Liver (tissue), 9 donors: ENCODE measurements around the gene GREB1L. TPM values are rescaled to one million over a fixed set of nuclear protein-coding genes. Genes with fewer than 3 reads are reported as not detected.

Experiments
- DNase-seq: peaks from one replicate; pipeline ENCODE4 v3.0.0-alpha.2; 2017; ENCODE audit warnings: low spot score
- H3K27ac ChIP-seq, 2 donors: one replicate each; pipeline ENCODE4 v1.7.0; 2013; ENCODE audit warnings: inconsistent platforms in 2 of 2, low read length in 2 of 2, control low read depth in 1 of 2, low read depth in 1 of 2, mild to moderate bottlenecking in 1 of 2
- H3K27me3 ChIP-seq, 4 donors: one replicate each; pipeline versions ENCODE4 v1.6.1 to v1.7.0; 2013; ENCODE audit warnings: low read length in 3 of 4, inconsistent platforms in 1 of 4, mild to moderate bottlenecking in 1 of 4, moderate library complexity in 1 of 4; ENCODE audit not compliant: control insufficient read depth in 4 of 4, insufficient read depth in 4 of 4
- H3K36me3 ChIP-seq, 4 donors: one replicate each; pipeline versions ENCODE4 v1.6.1 to v1.7.0; 2013; ENCODE audit warnings: low read length in 3 of 4, mild to moderate bottlenecking in 3 of 4, low read depth in 1 of 4, moderate library complexity in 1 of 4; ENCODE audit not compliant: control insufficient read depth in 4 of 4, insufficient read depth in 3 of 4
- H3K4me1 ChIP-seq, 4 donors: one replicate each; pipeline versions ENCODE4 v1.6.1 to v1.7.0; 2013; ENCODE audit warnings: low read length in 3 of 4, mild to moderate bottlenecking in 3 of 4, moderate library complexity in 1 of 4; ENCODE audit not compliant: control insufficient read depth in 4 of 4, insufficient read depth in 4 of 4
- H3K4me3 ChIP-seq, 3 donors: one replicate each; pipeline versions ENCODE4 v1.6.1 to v1.7.0; 2013; ENCODE audit warnings: low read length in 3 of 3, control low read depth in 1 of 3, low read depth in 1 of 3, mild to moderate bottlenecking in 1 of 3
- H3K9ac ChIP-seq, 2 donors: one replicate each; pipeline ENCODE4 v1.7.0; 2013; ENCODE audit warnings: low read length in 2 of 2, mild to moderate bottlenecking in 2 of 2, moderate library complexity in 2 of 2, control low read depth in 1 of 2, low read depth in 1 of 2
- H3K9me3 ChIP-seq, 4 donors: one replicate each; pipeline versions ENCODE4 v1.6.1 to v1.7.0; 2013; ENCODE audit warnings: low read length in 3 of 4; ENCODE audit not compliant: control insufficient read depth in 4 of 4
- CTCF ChIP-seq: fragments of 150-350 bp; IDR thresholded peaks from 2 replicates; pipeline ENCODE4 v1.5.1; 2017; ENCODE audit warnings: improper control_type of control experiment, low read depth, low read length; ENCODE audit not compliant: missing input control
- EGR1 ChIP-seq, 2 donors: IDR thresholded peaks; 2 replicates each; pipeline ENCODE4 v1.6.1; 2016 to 2018; ENCODE audit warnings: antibody characterized with exemption in 2 of 2, low read depth in 2 of 2
- FOXA1 ChIP-seq: IDR thresholded peaks from 2 replicates; pipeline ENCODE4 v1.6.1; 2016; ENCODE audit warnings: antibody characterized with exemption
- FOXA2 ChIP-seq: IDR thresholded peaks from 2 replicates; pipeline ENCODE4 v1.6.1; 2016; ENCODE audit warnings: antibody characterized with exemption
- GABPA ChIP-seq, 2 donors: IDR thresholded peaks in 1 of 2; conservative IDR thresholded peaks in 1 of 2; 2 replicates each; pipeline ENCODE4 v1.6.1; 2016; ENCODE audit warnings: antibody characterized with exemption in 2 of 2, mild to moderate bottlenecking in 1 of 2, moderate library complexity in 1 of 2
- HNF4A ChIP-seq, 2 donors: conservative IDR thresholded peaks; 2 replicates each; pipeline ENCODE4 v1.6.1; 2016; ENCODE audit warnings: antibody characterized with exemption in 2 of 2, mild to moderate bottlenecking in 2 of 2
- HNF4G ChIP-seq: IDR thresholded peaks from 2 replicates; pipeline ENCODE4 v1.6.1; 2016; ENCODE audit warnings: antibody characterized with exemption
- JUND ChIP-seq, 2 donors: IDR thresholded peaks; 2 replicates each; pipeline ENCODE4 v1.6.1; 2016; ENCODE audit warnings: antibody characterized with exemption in 2 of 2
- MAX ChIP-seq: IDR thresholded peaks from 2 replicates; pipeline ENCODE4 v1.6.1; 2016; ENCODE audit warnings: antibody characterized with exemption
- NR2F2 ChIP-seq: IDR thresholded peaks from 2 replicates; pipeline ENCODE4 v1.6.1; 2016; ENCODE audit warnings: antibody characterized with exemption
- RAD21 ChIP-seq, 2 donors: IDR thresholded peaks; 2 replicates each; pipeline ENCODE4 v1.6.1; 2016; ENCODE audit warnings: antibody characterized with exemption in 2 of 2, mild to moderate bottlenecking in 2 of 2
- RXRA ChIP-seq, 2 donors: IDR thresholded peaks; 2 replicates each; pipeline ENCODE4 v1.6.1; 2017 to 2018; ENCODE audit warnings: antibody characterized with exemption in 2 of 2, mild to moderate bottlenecking in 1 of 2
- SP1 ChIP-seq: IDR thresholded peaks from 2 replicates; pipeline ENCODE4 v1.6.1; 2018; ENCODE audit warnings: antibody characterized with exemption, mild to moderate bottlenecking
- TAF1 ChIP-seq: conservative IDR thresholded peaks from 2 replicates; pipeline ENCODE4 v1.6.1; 2016; ENCODE audit warnings: antibody characterized with exemption, mild to moderate bottlenecking
- YY1 ChIP-seq: IDR thresholded peaks from 2 replicates; pipeline ENCODE4 v1.6.1; 2016; ENCODE audit warnings: antibody characterized with exemption, mild to moderate bottlenecking
- WGBS: extraction: QIAGEN DNeasy Blood & Tissue Kit; methylation state at CpG from one replicate; pipeline ENCODE4 v1.1.7; 2013; 5-methylcytosine and 5-hydroxymethylcytosine counted together
- polyA plus RNA-seq, 2 donors: library from polyadenylated mRNA; stranded (reverse) in 1 of 2; unstranded in 1 of 2; fragments of 200-250 nt in 1 of 2; fragments of >200 nt in 1 of 2; fragmentation: Nextera tagmentation in 1 of 2; extraction: Ambion mirVana in 1 of 2; gene quantifications; one replicate each; pipeline versions ENCODE4 v1.2.1 to v1.2.3, GENCODE V29; 2013 to 2015
- total RNA-seq, 2 donors: library from RNA; depleted of rRNA; stranded (reverse); fragments of >200 nt; gene quantifications; one replicate each; pipeline ENCODE4 v1.2.3, GENCODE V29; 2014
- TF ChIP-seq, protein P1 (sequence below): IDR thresholded peaks from 2 replicates; pipeline ENCODE4 v1.6.1; 2016; ENCODE audit warnings: antibody characterized with exemption
- TF ChIP-seq, protein P2 (sequence below): IDR thresholded peaks from 2 replicates; pipeline ENCODE4 v1.6.1; 2016; ENCODE audit warnings: antibody characterized with exemption, mild to moderate bottlenecking
- TF ChIP-seq, protein P3 (sequence below): IDR thresholded peaks from 2 replicates; pipeline ENCODE4 v1.6.1; 2016; ENCODE audit warnings: antibody characterized with exemption
- donor health status: healthy.
- donor health status: healthy.
- donor health status: healthy.
- donor health status: healthy.
- donor health status: healthy.

The GREB1L gene
- total and polyA plus RNA-seq, 4 donors = 1.2 to 13.1 (median 3.0) TPM

- TF ChIP-seq GABPA (IDR thresholded peaks at IDR 0.05 in 1 of 2, conservative IDR thresholded peaks at IDR 0.05 in 1 of 2) = no peak
- TF ChIP-seq HNF4G = no peak
- no peak for TF ChIP-seq JUND (IDR thresholded peaks at IDR 0.05)
- TF ChIP-seq, protein P1, sequence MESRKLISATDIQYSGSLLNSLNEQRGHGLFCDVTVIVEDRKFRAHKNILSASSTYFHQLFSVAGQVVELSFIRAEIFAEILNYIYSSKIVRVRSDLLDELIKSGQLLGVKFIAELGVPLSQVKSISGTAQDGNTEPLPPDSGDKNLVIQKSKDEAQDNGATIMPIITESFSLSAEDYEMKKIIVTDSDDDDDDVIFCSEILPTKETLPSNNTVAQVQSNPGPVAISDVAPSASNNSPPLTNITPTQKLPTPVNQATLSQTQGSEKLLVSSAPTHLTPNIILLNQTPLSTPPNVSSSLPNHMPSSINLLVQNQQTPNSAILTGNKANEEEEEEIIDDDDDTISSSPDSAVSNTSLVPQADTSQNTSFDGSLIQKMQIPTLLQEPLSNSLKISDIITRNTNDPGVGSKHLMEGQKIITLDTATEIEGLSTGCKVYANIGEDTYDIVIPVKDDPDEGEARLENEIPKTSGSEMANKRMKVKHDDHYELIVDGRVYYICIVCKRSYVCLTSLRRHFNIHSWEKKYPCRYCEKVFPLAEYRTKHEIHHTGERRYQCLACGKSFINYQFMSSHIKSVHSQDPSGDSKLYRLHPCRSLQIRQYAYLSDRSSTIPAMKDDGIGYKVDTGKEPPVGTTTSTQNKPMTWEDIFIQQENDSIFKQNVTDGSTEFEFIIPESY = no peak
- TF ChIP-seq, protein P2, sequence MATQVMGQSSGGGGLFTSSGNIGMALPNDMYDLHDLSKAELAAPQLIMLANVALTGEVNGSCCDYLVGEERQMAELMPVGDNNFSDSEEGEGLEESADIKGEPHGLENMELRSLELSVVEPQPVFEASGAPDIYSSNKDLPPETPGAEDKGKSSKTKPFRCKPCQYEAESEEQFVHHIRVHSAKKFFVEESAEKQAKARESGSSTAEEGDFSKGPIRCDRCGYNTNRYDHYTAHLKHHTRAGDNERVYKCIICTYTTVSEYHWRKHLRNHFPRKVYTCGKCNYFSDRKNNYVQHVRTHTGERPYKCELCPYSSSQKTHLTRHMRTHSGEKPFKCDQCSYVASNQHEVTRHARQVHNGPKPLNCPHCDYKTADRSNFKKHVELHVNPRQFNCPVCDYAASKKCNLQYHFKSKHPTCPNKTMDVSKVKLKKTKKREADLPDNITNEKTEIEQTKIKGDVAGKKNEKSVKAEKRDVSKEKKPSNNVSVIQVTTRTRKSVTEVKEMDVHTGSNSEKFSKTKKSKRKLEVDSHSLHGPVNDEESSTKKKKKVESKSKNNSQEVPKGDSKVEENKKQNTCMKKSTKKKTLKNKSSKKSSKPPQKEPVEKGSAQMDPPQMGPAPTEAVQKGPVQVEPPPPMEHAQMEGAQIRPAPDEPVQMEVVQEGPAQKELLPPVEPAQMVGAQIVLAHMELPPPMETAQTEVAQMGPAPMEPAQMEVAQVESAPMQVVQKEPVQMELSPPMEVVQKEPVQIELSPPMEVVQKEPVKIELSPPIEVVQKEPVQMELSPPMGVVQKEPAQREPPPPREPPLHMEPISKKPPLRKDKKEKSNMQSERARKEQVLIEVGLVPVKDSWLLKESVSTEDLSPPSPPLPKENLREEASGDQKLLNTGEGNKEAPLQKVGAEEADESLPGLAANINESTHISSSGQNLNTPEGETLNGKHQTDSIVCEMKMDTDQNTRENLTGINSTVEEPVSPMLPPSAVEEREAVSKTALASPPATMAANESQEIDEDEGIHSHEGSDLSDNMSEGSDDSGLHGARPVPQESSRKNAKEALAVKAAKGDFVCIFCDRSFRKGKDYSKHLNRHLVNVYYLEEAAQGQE = no peak
- TF ChIP-seq EGR1 (IDR thresholded peaks at IDR 0.05; ENCODE audit: low read depth in 2 of 2) = no peak
- TF ChIP-seq SP1 = no peak
- no peak for TF ChIP-seq CTCF
- 86% methylated on average over 4 of the region's 4 CpGs for WGBS
- no peaks in the 10 kb centered on the region for H3K9me3 ChIP-seq
- no peak overlapping the region for H3K4me3 ChIP-seq
- peaks cover 2 to 14% (median 11%) of the 10 kb centered on the region in 4 donors for H3K4me1 ChIP-seq
- peak overlapping the region in 1 of 2 donors; percentile 38 for H3K9ac ChIP-seq
- no peaks in the 10 kb centered on the region for H3K36me3 ChIP-seq
- DNase-seq = no peak
- no peaks in the 10 kb centered on the region for H3K27me3 ChIP-seq
- H3K27ac ChIP-seq = peak overlapping the region; percentile 42 to 43
These were observed 210.9 kb downstream of the GREB1L start for GRCh38 chr18:21452796-21453510.

DNA sequence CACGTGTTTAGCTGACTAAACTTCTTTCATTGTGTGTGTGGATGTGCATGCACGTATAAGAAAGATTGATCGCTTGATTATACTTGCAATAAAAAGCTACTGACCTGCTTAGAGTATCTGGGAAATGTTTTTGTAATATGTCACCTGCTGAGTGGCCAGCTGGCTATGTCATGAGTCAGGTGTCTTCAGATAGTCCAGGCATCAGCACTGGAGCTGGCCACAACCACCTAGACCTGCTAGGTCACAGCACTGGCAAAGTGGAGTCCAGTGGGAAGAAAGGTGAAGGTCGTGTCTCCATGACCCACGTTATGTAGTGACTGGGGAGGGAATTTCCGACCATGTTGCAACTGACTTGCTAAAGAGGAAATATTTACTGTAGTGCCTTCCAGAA, 211.5 kb downstream of the GREB1L start:
- no peak overlapping the region for H3K4me3 ChIP-seq
- no peak for DNase-seq
- H3K27me3 ChIP-seq = no peaks in the 10 kb centered on the region
- peak overlapping the region; percentile 42 to 43 for H3K27ac ChIP-seq
- H3K4me1 ChIP-seq = peaks cover 2 to 19% (median 15%) of the 10 kb centered on the region in 4 donors
- WGBS = 47% methylated on average over 6 of the region's 6 CpGs
- no peaks in the 10 kb centered on the region for H3K9me3 ChIP-seq
- H3K9ac ChIP-seq = no peak overlapping the region
- no peaks in the 10 kb centered on the region for H3K36me3 ChIP-seq
- peak; percentile 75 for TF ChIP-seq SP1
- TF ChIP-seq JUND (IDR thresholded peaks at IDR 0.05) = peak in 1 of 2 donors; percentile 58
- peak; percentile 90 to 96 for TF ChIP-seq RXRA (IDR thresholded peaks at IDR 0.05)
- no peak for TF ChIP-seq HNF4G
- TF ChIP-seq TAF1 = peak; percentile 29
- no peak for TF ChIP-seq GABPA (IDR thresholded peaks at IDR 0.05 in 1 of 2, conservative IDR thresholded peaks at IDR 0.05 in 1 of 2)
- TF ChIP-seq, protein P3, sequence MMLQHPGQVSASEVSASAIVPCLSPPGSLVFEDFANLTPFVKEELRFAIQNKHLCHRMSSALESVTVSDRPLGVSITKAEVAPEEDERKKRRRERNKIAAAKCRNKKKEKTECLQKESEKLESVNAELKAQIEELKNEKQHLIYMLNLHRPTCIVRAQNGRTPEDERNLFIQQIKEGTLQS = no peak
- TF ChIP-seq NR2F2 = no peak
- TF ChIP-seq, protein P2 = peak; percentile 24
- TF ChIP-seq MAX = peak; percentile 50
- no peak for TF ChIP-seq FOXA1
- TF ChIP-seq FOXA2 = no peak
- no peak for TF ChIP-seq YY1
- peak; percentile 71 to 73 for TF ChIP-seq HNF4A (conservative IDR thresholded peaks at IDR 0.05)
- no peak for TF ChIP-seq RAD21 (IDR thresholded peaks at IDR 0.05)
